Nephron (organoid): ENCODE measurements around the gene SLC25A52.

ENCODE experiments used
- H3K27ac Mint-ChIP-seq, 3 experiments: 2 replicates each; pipeline ENCODE4 v1.8.0; 2020; ENCODE audit warnings: mixed read lengths in 3 of 3, mild to moderate bottlenecking in 2 of 3, moderate library complexity in 1 of 3
- H3K27me3 Mint-ChIP-seq: 2 replicates; pipeline ENCODE4 v1.8.0; 2021; ENCODE audit warnings: low read depth, mild to moderate bottlenecking, moderate library complexity, mixed read lengths
- H3K36me3 Mint-ChIP-seq: 2 replicates; pipeline ENCODE4 v1.8.0; 2020; ENCODE audit warnings: low read depth, mixed read lengths
- H3K4me1 Mint-ChIP-seq: 2 replicates; pipeline ENCODE4 v1.8.0; 2020; ENCODE audit warnings: mixed read lengths
- H3K4me3 Mint-ChIP-seq, 3 experiments: 2 replicates each; pipeline ENCODE4 v1.8.0; 2020; ENCODE audit warnings: mild to moderate bottlenecking in 3 of 3, mixed read lengths in 3 of 3, moderate library complexity in 2 of 3
- H3K9me3 Mint-ChIP-seq: 2 replicates; pipeline ENCODE4 v1.8.0; 2020; ENCODE audit warnings: mixed read lengths
- TF ChIP-seq, protein P1 (sequence below), 3 experiments: fragments of 200-600 bp; sonication (generic); IDR thresholded peaks; one replicate each; pipeline ENCODE4 v1.5.0; 2021; ENCODE audit warnings: antibody characterized with exemption in 3 of 3; ENCODE audit not compliant: unreplicated experiment in 3 of 3

SLC25A52 gene

DNA sequence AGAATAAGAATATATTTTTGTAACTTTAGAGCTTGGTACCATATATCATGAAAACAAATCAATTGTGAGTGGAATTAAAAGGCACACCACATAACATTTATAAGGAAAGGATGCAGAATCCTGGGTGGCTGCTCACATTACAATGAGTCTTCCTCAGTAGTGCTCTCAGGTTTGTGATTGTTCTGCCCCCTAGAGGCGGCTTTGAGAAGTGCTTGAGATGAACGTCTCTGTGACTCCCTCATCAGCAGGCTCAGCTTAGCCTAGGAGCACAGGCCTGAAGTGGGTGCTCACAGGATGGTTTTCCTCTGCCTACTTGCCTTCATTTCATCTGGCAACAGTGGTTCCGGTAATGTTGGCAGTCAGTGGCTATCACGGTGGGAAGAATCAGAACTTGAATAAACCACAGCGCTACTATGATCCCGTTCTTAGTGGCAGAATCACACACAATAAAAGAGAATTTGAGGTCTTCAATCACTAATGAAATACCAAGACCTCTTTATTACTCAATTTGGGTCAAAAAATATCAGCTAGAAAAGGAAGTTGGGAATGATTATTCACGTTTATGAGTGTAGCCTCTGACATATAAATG, 38.2 kb downstream of the SLC25A52 start:
- peaks cover 10% of the 10 kb centered on the region for H3K9me3 Mint-ChIP-seq
- H3K27ac Mint-ChIP-seq, result no peak overlapping the region
- H3K27me3 Mint-ChIP-seq, result peaks cover 12% of the 10 kb centered on the region
- TF ChIP-seq, protein P1, sequence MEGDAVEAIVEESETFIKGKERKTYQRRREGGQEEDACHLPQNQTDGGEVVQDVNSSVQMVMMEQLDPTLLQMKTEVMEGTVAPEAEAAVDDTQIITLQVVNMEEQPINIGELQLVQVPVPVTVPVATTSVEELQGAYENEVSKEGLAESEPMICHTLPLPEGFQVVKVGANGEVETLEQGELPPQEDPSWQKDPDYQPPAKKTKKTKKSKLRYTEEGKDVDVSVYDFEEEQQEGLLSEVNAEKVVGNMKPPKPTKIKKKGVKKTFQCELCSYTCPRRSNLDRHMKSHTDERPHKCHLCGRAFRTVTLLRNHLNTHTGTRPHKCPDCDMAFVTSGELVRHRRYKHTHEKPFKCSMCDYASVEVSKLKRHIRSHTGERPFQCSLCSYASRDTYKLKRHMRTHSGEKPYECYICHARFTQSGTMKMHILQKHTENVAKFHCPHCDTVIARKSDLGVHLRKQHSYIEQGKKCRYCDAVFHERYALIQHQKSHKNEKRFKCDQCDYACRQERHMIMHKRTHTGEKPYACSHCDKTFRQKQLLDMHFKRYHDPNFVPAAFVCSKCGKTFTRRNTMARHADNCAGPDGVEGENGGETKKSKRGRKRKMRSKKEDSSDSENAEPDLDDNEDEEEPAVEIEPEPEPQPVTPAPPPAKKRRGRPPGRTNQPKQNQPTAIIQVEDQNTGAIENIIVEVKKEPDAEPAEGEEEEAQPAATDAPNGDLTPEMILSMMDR (IDR thresholded peaks at IDR 0.05; ENCODE audit: unreplicated experiment in 3 of 3), result peak; percentile 76 to 86 (median 83)
- H3K4me1 Mint-ChIP-seq, result peaks cover 15% of the 10 kb centered on the region
- H3K36me3 Mint-ChIP-seq, result no peaks in the 10 kb centered on the region
- no peak overlapping the region for H3K4me3 Mint-ChIP-seq

DNA sequence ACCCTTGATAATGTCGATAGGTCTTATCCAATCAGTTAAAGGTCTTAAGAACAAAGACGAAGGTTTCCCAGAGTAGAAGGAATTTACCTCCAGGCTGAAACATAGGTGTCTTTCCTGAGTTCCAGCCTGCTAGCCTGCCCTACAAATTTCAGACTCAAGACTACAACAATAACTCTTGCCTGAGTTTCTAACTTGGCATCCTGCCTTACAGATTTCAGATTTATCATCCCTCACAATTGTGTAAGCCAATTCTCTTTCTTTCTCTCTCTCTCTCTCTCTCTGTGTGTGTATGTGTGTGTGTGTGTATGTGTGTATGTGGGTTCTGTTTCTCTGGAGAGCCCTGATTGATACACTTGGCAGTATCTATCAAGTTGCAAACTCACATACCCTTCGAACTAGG, 39.1 kb downstream of the SLC25A52 start:
- H3K27me3 Mint-ChIP-seq, result peaks cover 8% of the 10 kb centered on the region

GRCh38 chr18:31720867-31721266, 39.8 kb downstream of the SLC25A52 start:
- H3K4me1 Mint-ChIP-seq, result peaks cover 15% of the 10 kb centered on the region

More for the DNA sequence above, 39.1 kb downstream of the SLC25A52 start:
- TF ChIP-seq, protein P1 (IDR thresholded peaks at IDR 0.05; ENCODE audit: unreplicated experiment in 3 of 3), result no peak
- Mint-ChIP-seq H3K9me3 (peaks cover 10% of the 10 kb centered on the region), H3K36me3 (no peaks in the 10 kb centered on the region), H3K4me3 (no peak overlapping the region), H3K27ac (no peak overlapping the region), H3K4me1 (peaks cover 15% of the 10 kb centered on the region)

DNA sequence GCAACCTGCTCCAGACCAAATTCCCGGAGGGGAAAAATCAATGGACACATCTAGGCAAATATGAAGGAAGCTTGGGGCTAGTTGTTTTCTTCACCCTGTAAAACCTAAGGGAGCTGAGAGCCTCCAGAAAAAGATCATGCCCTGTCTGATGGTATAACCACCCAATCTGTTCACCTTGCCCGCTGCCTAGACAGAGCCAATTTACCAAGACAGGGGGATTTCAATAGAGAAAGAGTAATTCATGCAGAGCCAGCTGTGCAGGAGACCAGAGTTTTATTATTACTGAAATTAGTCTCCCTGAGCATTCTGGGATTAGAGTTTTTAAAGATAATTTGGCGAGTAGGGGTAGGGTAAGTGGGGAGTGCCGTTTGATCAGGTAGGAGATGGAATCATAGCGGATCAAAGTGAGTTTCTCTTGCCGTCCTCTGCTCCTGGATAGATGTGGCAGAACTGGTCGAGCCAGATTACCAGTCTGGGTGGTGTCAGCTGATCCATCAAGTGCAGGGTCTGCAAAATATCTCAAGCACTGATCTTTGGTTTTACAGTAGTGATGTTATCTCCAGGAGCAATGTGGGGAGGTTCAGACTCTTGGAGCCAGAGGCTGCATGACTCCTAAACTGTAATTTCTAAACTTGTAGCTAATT, 41.2 kb downstream of the SLC25A52 start:
- peaks cover 6% of the 10 kb centered on the region for H3K27me3 Mint-ChIP-seq
- peaks cover 10% of the 10 kb centered on the region for H3K9me3 Mint-ChIP-seq
- no peaks in the 10 kb centered on the region for H3K36me3 Mint-ChIP-seq
- no peak overlapping the region for H3K4me3 Mint-ChIP-seq
- TF ChIP-seq, protein P1 (IDR thresholded peaks at IDR 0.05; ENCODE audit: unreplicated experiment in 3 of 3), result no peak
- H3K4me1 Mint-ChIP-seq, result peaks cover 13% of the 10 kb centered on the region
- no peak overlapping the region for H3K27ac Mint-ChIP-seq

More at GRCh38 chr18:31720867-31721266, 39.8 kb downstream of the SLC25A52 start:
- Mint-ChIP-seq H3K9me3 (peaks cover 10% of the 10 kb centered on the region), H3K36me3 (no peaks in the 10 kb centered on the region), H3K27ac (no peak overlapping the region), H3K4me3 (no peak overlapping the region), H3K27me3 (peaks cover 5% of the 10 kb centered on the region)
- TF ChIP-seq, protein P1 (IDR thresholded peaks at IDR 0.05; ENCODE audit: unreplicated experiment in 3 of 3), result no peak

GRCh38 chr18:31718386-31718785, 42.3 kb downstream of the SLC25A52 start:
- Mint-ChIP-seq H3K4me1 (peaks cover 10% of the 10 kb centered on the region), H3K4me3 (no peak overlapping the region), H3K36me3 (no peaks in the 10 kb centered on the region), H3K27me3 (peaks cover 9% of the 10 kb centered on the region), H3K27ac (no peak overlapping the region), H3K9me3 (peaks cover 10% of the 10 kb centered on the region)
- TF ChIP-seq, protein P1 (IDR thresholded peaks at IDR 0.05; ENCODE audit: unreplicated experiment in 3 of 3), result no peak

DNA sequence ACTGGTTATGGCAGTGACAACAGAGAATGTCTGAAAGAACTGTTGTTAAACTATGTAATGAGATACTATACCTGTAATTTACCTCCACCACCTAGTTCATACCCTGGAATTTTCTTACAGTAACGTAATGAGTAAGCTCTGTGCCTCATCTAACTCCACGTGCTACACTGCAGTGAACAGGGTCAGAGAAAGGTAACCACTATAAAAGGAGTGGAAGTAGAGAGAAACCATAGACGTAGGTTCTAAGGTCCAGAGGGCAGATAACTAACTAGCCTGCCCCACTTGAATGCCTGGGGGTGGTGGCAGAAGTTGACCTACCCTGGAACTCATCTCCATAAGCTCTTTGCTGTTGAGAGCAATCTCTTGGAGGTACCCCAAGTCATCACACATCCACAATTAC, 44.3 kb downstream of the SLC25A52 start:
- TF ChIP-seq, protein P1 (IDR thresholded peaks at IDR 0.05; ENCODE audit: unreplicated experiment in 3 of 3), result no peak
- no peak overlapping the region for H3K27ac Mint-ChIP-seq
- H3K36me3 Mint-ChIP-seq, result no peaks in the 10 kb centered on the region
- peaks cover 9% of the 10 kb centered on the region for H3K27me3 Mint-ChIP-seq
- peaks cover 10% of the 10 kb centered on the region for H3K9me3 Mint-ChIP-seq
- no peaks in the 10 kb centered on the region for H3K4me1 Mint-ChIP-seq
- H3K4me3 Mint-ChIP-seq, result no peak overlapping the region
